ENCODE data around the gene CLIP2. TPM values are rescaled to one million over a fixed set of nuclear protein-coding genes. Genes with fewer than 3 reads are reported as not detected.
"Not testable (repeated sequence)": the region's sequence is repeated elsewhere in the genome, so short reads cannot be mapped to it uniquely, and the experiment has no call there.

The CLIP2 gene
- total RNA-seq, 1 experiment from 2014 or later = 33.2 TPM

- no peak for DNase-seq (ENCODE audit: low spot score)
- in situ Hi-C loops (cut with HindIII; ENCODE audit: low sequenced_read_pairs) = no loop called here
These were observed 122.8 kb downstream of the CLIP2 start for GRCh38 chr7:74412056-74412455.

GRCh38 chr7:74412603-74413002 is 123.4 kb downstream of the CLIP2 start:
- DNase-seq (ENCODE audit: low spot score) = no peak
- in situ Hi-C loops (cut with HindIII; ENCODE audit: low sequenced_read_pairs) = no loop called here

- DNase-seq (ENCODE audit: low spot score); in situ Hi-C loops (cut with HindIII; ENCODE audit: low sequenced_read_pairs): not testable (repeated sequence)
These were observed 125.6 kb downstream of the CLIP2 start for GRCh38 chr7:74414595-74415333.

- peak; percentile 76 for DNase-seq (ENCODE audit: low spot score)
- in situ Hi-C loops (cut with HindIII; ENCODE audit: low sequenced_read_pairs) = no loop called here
These were observed 128.3 kb downstream of the CLIP2 start for GRCh38 chr7:74417419-74417971.

GRCh38 chr7:74418076-74418475 is 128.9 kb downstream of the CLIP2 start:
- no peak for DNase-seq (ENCODE audit: low spot score)
- in situ Hi-C loops (cut with HindIII; ENCODE audit: low sequenced_read_pairs) = no loop called here

GRCh38 chr7:74418538-74418937 is 129.3 kb downstream of the CLIP2 start:
- DNase-seq (ENCODE audit: low spot score) = no peak
- in situ Hi-C loops (cut with HindIII; ENCODE audit: low sequenced_read_pairs) = no loop called here

- in situ Hi-C loops (cut with HindIII; ENCODE audit: low sequenced_read_pairs); DNase-seq (ENCODE audit: low spot score): not testable (repeated sequence)
These were observed 130.0 kb downstream of the CLIP2 start for GRCh38 chr7:74419232-74419631.

- no peak for DNase-seq (ENCODE audit: low spot score)
- in situ Hi-C loops (cut with HindIII; ENCODE audit: low sequenced_read_pairs) = no loop called here
These were observed 130.8 kb downstream of the CLIP2 start for GRCh38 chr7:74420006-74420405.

GRCh38 chr7:74424291-74424880 is 135.2 kb downstream of the CLIP2 start:
- in situ Hi-C loops (cut with HindIII; ENCODE audit: low sequenced_read_pairs) = no loop called here
- DNase-seq (ENCODE audit: low spot score) = no peak

GRCh38 chr7:74428023-74428422 is 138.8 kb downstream of the CLIP2 start:
- in situ Hi-C loops (cut with HindIII; ENCODE audit: low sequenced_read_pairs) = no loop called here
- no peak for DNase-seq (ENCODE audit: low spot score)

GRCh38 chr7:74429153-74429747 is 140.0 kb downstream of the CLIP2 start:
- in situ Hi-C loops (cut with HindIII; ENCODE audit: low sequenced_read_pairs) = no loop called here
- no peak for DNase-seq (ENCODE audit: low spot score)

GRCh38 chr7:74430409-74430808 is 141.2 kb downstream of the CLIP2 start:
- in situ Hi-C loops (cut with HindIII; ENCODE audit: low sequenced_read_pairs); DNase-seq (ENCODE audit: low spot score): not testable (repeated sequence)

GRCh38 chr7:74430961-74431466 is 141.8 kb downstream of the CLIP2 start:
- in situ Hi-C loops (cut with HindIII; ENCODE audit: low sequenced_read_pairs) = no loop called here
- peak; percentile 37 for DNase-seq (ENCODE audit: low spot score)

- in situ Hi-C loops (cut with HindIII; ENCODE audit: low sequenced_read_pairs); DNase-seq (ENCODE audit: low spot score): not testable (repeated sequence)
These were observed 148.0 kb downstream of the CLIP2 start for GRCh38 chr7:74437291-74437571.

- in situ Hi-C loops (cut with HindIII; ENCODE audit: low sequenced_read_pairs) = no loop called here
- no peak for DNase-seq (ENCODE audit: low spot score)
These were observed 149.1 kb downstream of the CLIP2 start for GRCh38 chr7:74438327-74438726.

GRCh38 chr7:74439541-74439940 is 150.3 kb downstream of the CLIP2 start:
- in situ Hi-C loops (cut with HindIII; ENCODE audit: low sequenced_read_pairs) = no loop called here

GRCh38 chr7:74440143-74440542 is 150.9 kb downstream of the CLIP2 start:
- in situ Hi-C loops (cut with HindIII; ENCODE audit: low sequenced_read_pairs); DNase-seq (ENCODE audit: low spot score): not testable (repeated sequence)

More at GRCh38 chr7:74439541-74439940, 150.3 kb downstream of the CLIP2 start:
- no peak for DNase-seq (ENCODE audit: low spot score)

GRCh38 chr7:74441801-74442200 is 152.6 kb downstream of the CLIP2 start:
- DNase-seq (ENCODE audit: low spot score) = no peak
- in situ Hi-C loops (cut with HindIII; ENCODE audit: low sequenced_read_pairs) = no loop called here

- DNase-seq (ENCODE audit: low spot score) = no peak
- in situ Hi-C loops (cut with HindIII; ENCODE audit: low sequenced_read_pairs) = no loop called here
These were observed 154.5 kb downstream of the CLIP2 start for GRCh38 chr7:74443543-74444247.

GRCh38 chr7:74449144-74449543 is 159.9 kb downstream of the CLIP2 start:
- no peak for DNase-seq (ENCODE audit: low spot score)
- in situ Hi-C loops (cut with HindIII; ENCODE audit: low sequenced_read_pairs) = no loop called here
